ENCODE data around the gene PTGES. TPM values are rescaled to one million over a fixed set of nuclear protein-coding genes. Genes with fewer than 3 reads are reported as not detected.
"Not testable (repeated sequence)": the region's sequence is repeated elsewhere in the genome, so short reads cannot be mapped to it uniquely, and the experiment has no call there.

Gene PTGES
- total RNA-seq, 1 donor from 2014 or later, result 29.1 TPM

GRCh38 chr9:129785866-129786265 is 33.0 kb upstream of the PTGES start:
- TF ChIP-seq CTCF (conservative IDR thresholded peaks at IDR 0.05), result no peak
- H3K27ac Mint-ChIP-seq, result no peak overlapping the region
- H3K9me3 Mint-ChIP-seq, result no peaks in the 10 kb centered on the region
- H3K4me1 Mint-ChIP-seq (ENCODE audit: unreplicated experiment), result peaks cover 6% of the 10 kb centered on the region
- DNase-seq (ENCODE audit: extremely low spot score, unreplicated experiment), result no peak
- H3K27me3 Mint-ChIP-seq, result peaks cover 40% of the 10 kb centered on the region
- no peak overlapping the region for H3K4me3 Mint-ChIP-seq
- no peaks in the 10 kb centered on the region for H3K36me3 Mint-ChIP-seq

GRCh38 chr9:129784970-129785369 is 32.1 kb upstream of the PTGES start:
- H3K4me3 Mint-ChIP-seq; H3K4me1 Mint-ChIP-seq (ENCODE audit: unreplicated experiment); H3K9me3 Mint-ChIP-seq; H3K27ac Mint-ChIP-seq; H3K36me3 Mint-ChIP-seq; DNase-seq (ENCODE audit: extremely low spot score, unreplicated experiment): not testable (repeated sequence)
- H3K27me3 Mint-ChIP-seq, result peaks cover 34% of the 10 kb centered on the region

GRCh38 chr9:129783516-129784361 is 30.9 kb upstream of the PTGES start:
- H3K36me3 Mint-ChIP-seq, result no peaks in the 10 kb centered on the region
- H3K27ac Mint-ChIP-seq, result peak overlapping the region; percentile 44
- peak; percentile 80 for DNase-seq (ENCODE audit: extremely low spot score, unreplicated experiment)
- TF ChIP-seq CTCF (conservative IDR thresholded peaks at IDR 0.05), result peak; percentile 97
- no peak overlapping the region for H3K4me3 Mint-ChIP-seq
- H3K9me3 Mint-ChIP-seq, result no peaks in the 10 kb centered on the region
- peaks cover 31% of the 10 kb centered on the region for H3K27me3 Mint-ChIP-seq
- peaks cover 6% of the 10 kb centered on the region for H3K4me1 Mint-ChIP-seq (ENCODE audit: unreplicated experiment)

- Mint-ChIP-seq H3K36me3 (no peaks in the 10 kb centered on the region), H3K4me3 (no peak overlapping the region), H3K4me1 (ENCODE audit: unreplicated experiment) (peaks cover 13% of the 10 kb centered on the region), H3K27ac (no peak overlapping the region), H3K27me3 (peaks cover 20% of the 10 kb centered on the region), H3K9me3 (no peaks in the 10 kb centered on the region)
- no peak for DNase-seq (ENCODE audit: extremely low spot score, unreplicated experiment)
- TF ChIP-seq CTCF (conservative IDR thresholded peaks at IDR 0.05), result no peak
Observed at GRCh38 chr9:129781981-129782380, 29.1 kb upstream of the PTGES start.

GRCh38 chr9:129781131-129781530 is 28.3 kb upstream of the PTGES start:
- Mint-ChIP-seq H3K27ac (no peak overlapping the region), H3K27me3 (peaks cover 11% of the 10 kb centered on the region), H3K4me1 (ENCODE audit: unreplicated experiment) (peaks cover 21% of the 10 kb centered on the region), H3K9me3 (no peaks in the 10 kb centered on the region), H3K36me3 (no peaks in the 10 kb centered on the region), H3K4me3 (no peak overlapping the region)
- no peak for TF ChIP-seq CTCF (conservative IDR thresholded peaks at IDR 0.05)
- no peak for DNase-seq (ENCODE audit: extremely low spot score, unreplicated experiment)

GRCh38 chr9:129779560-129780190 is 26.8 kb upstream of the PTGES start:
- Mint-ChIP-seq H3K4me1 (ENCODE audit: unreplicated experiment) (peaks cover 21% of the 10 kb centered on the region), H3K27me3 (peaks cover 4% of the 10 kb centered on the region), H3K4me3 (no peak overlapping the region)

More at GRCh38 chr9:129779560-129780190, 26.8 kb upstream of the PTGES start:
- no peak for TF ChIP-seq CTCF (conservative IDR thresholded peaks at IDR 0.05)
- DNase-seq (ENCODE audit: extremely low spot score, unreplicated experiment), result no peak
- Mint-ChIP-seq H3K27ac (no peak overlapping the region), H3K36me3 (no peaks in the 10 kb centered on the region), H3K9me3 (no peaks in the 10 kb centered on the region)

All from type B pancreatic cell (in vitro differentiated cells).